Measurements from ENCODE around the gene GALM. TPM values are rescaled to one million over a fixed set of nuclear protein-coding genes. Genes with fewer than 3 reads are reported as not detected.

The GALM gene
- total and polyA plus RNA-seq, 10 donors, result 5.2 to 22.7 (median 7.6) TPM

DNA sequence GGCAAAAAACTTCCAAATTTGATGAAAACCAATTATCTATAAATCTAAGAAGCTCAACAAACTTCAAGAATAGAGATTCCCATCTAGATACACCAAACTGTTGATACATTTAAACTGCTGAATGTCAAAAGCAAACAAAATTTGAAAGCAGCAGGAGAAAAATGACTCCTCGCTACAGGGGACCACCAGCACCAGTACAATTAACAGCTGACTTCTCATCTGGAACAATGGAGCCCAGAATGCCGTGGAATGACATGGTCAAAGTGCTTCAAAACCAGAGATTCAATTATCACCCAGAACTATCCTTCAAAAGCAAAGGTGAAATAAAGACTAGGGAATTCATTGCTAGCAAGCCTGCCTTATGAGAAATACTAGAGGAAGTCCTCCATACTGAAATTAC, 73.6 kb downstream of the GALM start:
- peaks cover 0 to 74% (median 28%) of the 10 kb centered on the region in 6 donors for H3K36me3 ChIP-seq
- H3K4me1 ChIP-seq, result peaks cover 10 to 77% (median 41%) of the 10 kb centered on the region in 6 donors
- H3K27ac ChIP-seq, result no peak overlapping the region
- H3K9me3 ChIP-seq, result no peaks in the 10 kb centered on the region
- H3K27me3 ChIP-seq (replicated peaks in 1 of 7), result no peaks in the 10 kb centered on the region
- intact Hi-C loops (cut with DNase I; ENCODE audit: low total_unique reads), result loop anchor here (10.0 kb wide), 1 partner anchor 415 kb away; no protein-coding TSS in a partner anchor
- no peak for DNase-seq
- WGBS, 5 donors, result 96 to 100% (median 96%) methylated on average over 2 of the region's 2 CpGs
- TF ChIP-seq CTCF (IDR thresholded peaks at IDR 0.05 in 8 of 11, conservative IDR thresholded peaks at IDR 0.05 in 3 of 11), result no peak
- TF ChIP-seq POLR2A (IDR thresholded peaks at IDR 0.05), result no peak
- TF ChIP-seq POLR2AphosphoS5 (IDR thresholded peaks at IDR 0.05), result no peak
- H3K4me3 ChIP-seq, result no peak overlapping the region

DNA sequence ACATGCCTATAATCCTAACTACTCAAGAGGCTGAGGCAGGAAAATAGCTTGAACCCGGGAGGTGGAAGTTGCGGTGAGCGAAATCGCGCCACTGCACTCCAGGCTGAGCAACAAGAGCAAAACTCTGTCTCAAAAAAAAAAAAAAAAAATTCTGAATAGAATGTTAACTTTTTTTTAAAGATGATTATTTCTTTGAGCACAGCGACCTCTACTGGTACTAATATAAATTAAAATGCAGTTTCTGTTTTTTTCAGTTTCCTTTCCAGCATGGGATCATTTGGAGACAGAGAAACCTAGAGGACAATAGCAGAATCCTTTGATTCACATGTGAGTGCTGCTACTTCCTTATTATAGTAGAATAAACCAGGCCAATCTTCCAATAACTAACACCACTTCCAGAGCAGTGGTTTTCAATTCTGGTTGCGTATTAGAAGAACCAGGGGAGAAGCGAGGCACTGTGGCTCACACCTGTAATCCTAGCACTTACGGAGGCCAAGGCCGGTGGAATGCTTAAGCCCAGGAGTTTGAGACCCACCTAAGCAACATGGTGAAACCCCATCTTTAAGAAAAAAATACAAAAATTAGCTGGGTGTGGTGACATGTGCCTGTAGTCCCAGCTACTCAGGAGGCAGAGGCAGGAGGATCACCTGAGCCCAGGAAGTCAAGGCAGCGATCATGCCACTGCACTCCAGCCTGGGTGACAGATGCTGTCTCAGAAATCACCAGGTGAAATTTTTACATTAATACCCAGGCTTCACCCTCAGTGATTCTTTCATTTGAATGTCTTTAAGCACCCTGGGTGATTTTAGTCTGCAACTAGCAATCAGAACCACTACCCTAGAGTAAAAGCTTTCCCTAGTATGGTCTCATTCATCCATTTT, 75.2 kb downstream of the GALM start:
- intact Hi-C loops (cut with DNase I; ENCODE audit: low total_unique reads), result loop anchor here (5.0 kb wide), 1 partner anchor 204 kb away; no protein-coding TSS in a partner anchor
- no peak overlapping the region for H3K4me3 ChIP-seq
- WGBS, 5 donors, result 47 to 72% (median 52%) methylated on average over 11 of the region's 11 CpGs
- H3K27me3 ChIP-seq (replicated peaks in 1 of 7), result no peaks in the 10 kb centered on the region
- TF ChIP-seq POLR2AphosphoS5 (IDR thresholded peaks at IDR 0.05) (peak in 2 of 3 donors; percentile 24 to 28), CTCF (IDR thresholded peaks at IDR 0.05 in 8 of 11, conservative IDR thresholded peaks at IDR 0.05 in 3 of 11) (peak; percentile 50 to 75 (median 67)), POLR2A (IDR thresholded peaks at IDR 0.05) (no peak)
- H3K36me3 ChIP-seq, result peaks cover 0 to 83% (median 42%) of the 10 kb centered on the region in 6 donors
- H3K27ac ChIP-seq, result peak overlapping the region in 4 of 8 donors; percentile 16 to 68 (median 38)
- peaks cover 9 to 77% (median 45%) of the 10 kb centered on the region in 6 donors for H3K4me1 ChIP-seq
- H3K9me3 ChIP-seq, result no peaks in the 10 kb centered on the region
- no peak for DNase-seq

DNA sequence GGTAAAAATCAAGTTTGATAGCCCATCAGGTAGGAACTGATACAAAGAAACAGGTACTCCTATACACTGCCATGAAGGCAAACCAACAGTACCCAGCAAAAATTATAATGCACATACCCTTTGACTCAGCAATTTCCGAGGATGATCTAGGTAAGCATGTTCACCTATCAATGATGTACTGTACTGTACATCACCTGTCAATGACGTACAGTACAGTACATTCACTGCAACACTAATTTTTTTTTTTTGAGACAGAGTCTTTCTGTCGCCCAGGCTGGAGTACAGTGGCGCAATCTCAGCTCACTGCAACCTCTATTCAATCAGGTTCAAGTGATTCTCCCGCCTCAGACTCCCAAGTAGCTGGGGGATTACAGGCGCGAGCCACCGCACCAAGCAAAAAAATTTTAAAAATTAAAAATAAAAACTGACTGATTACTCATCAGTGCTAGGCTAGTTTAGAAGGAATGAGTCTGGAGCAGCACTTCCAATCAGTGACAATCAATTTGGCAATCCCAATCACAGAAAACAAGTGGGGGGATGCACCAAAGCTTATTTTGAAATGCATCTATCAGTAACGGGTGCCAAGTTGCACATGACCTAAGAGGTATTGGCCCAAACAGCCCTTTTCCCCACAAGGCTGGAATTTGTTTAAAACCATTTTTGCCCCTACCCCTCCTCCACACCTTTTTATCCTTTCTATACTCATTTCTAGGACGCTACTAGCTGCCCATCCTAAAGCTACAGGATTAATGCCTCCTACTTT, 77.1 kb downstream of the GALM start:
- intact Hi-C loops (cut with DNase I; ENCODE audit: low total_unique reads), result loop anchor here (5.0 kb wide), 1 partner anchor 206 kb away; no protein-coding TSS in a partner anchor
- no peaks in the 10 kb centered on the region for H3K9me3 ChIP-seq
- H3K36me3 ChIP-seq, result peaks cover 6 to 89% (median 61%) of the 10 kb centered on the region in 6 donors
- no peak for TF ChIP-seq POLR2A (IDR thresholded peaks at IDR 0.05)
- no peak for TF ChIP-seq CTCF (IDR thresholded peaks at IDR 0.05 in 8 of 11, conservative IDR thresholded peaks at IDR 0.05 in 3 of 11)
- no peak for TF ChIP-seq POLR2AphosphoS5 (IDR thresholded peaks at IDR 0.05)
- no peak overlapping the region for H3K27ac ChIP-seq
- H3K4me1 ChIP-seq, result peaks cover 19 to 77% (median 53%) of the 10 kb centered on the region in 6 donors
- H3K27me3 ChIP-seq (replicated peaks in 1 of 7), result no peaks in the 10 kb centered on the region
- H3K4me3 ChIP-seq, result no peak overlapping the region
- WGBS, 5 donors, result 75 to 88% (median 80%) methylated on average over 10 of the region's 10 CpGs
- no peak for DNase-seq

All from spleen (tissue), 11 donors.